Neural progenitor cell (in vitro differentiated cells): ENCODE data around the gene FKBP3.

Experiments used
- CTCF ChIP-seq: fragments of 200-600 bp; sonication (generic); IDR thresholded peaks from 2 replicates; pipeline ENCODE4 v1.5.1; 2017; ENCODE audit warnings: antibody characterized with exemption, mild to moderate bottlenecking
- EZH2 ChIP-seq: fragments of 200-600 bp; sonication (generic); IDR thresholded peaks from 2 replicates; pipeline ENCODE4 v1.6.1; 2017; ENCODE audit warnings: antibody characterized with exemption, mild to moderate bottlenecking, moderate library complexity

- TF ChIP-seq CTCF = no peak
- no peak for TF ChIP-seq EZH2
Measured at GRCh38 chr14:45136399-45136798, 2.1 kb upstream of the FKBP3 start.
